ENCODE data around the gene IGSF9.

The IGSF9 gene

GRCh38 chr1:159927211-159927848, 18.1 kb downstream of the IGSF9 start:
- H3K27ac Mint-ChIP-seq: no peak overlapping the region

GRCh38 chr1:159925719-159926078, 19.7 kb downstream of the IGSF9 start:
- peak overlapping the region; percentile 87 for H3K4me3 Mint-ChIP-seq
- H3K9me3 Mint-ChIP-seq: no peaks in the 10 kb centered on the region
- H3K27me3 Mint-ChIP-seq: no peaks in the 10 kb centered on the region
- H3K4me1 Mint-ChIP-seq (ENCODE audit: low read depth): peaks cover 47% of the 10 kb centered on the region
- peaks cover 44% of the 10 kb centered on the region for H3K36me3 Mint-ChIP-seq (ENCODE audit: low read depth)
- DNase-seq: no peak
- peak overlapping the region; percentile 95 for H3K27ac Mint-ChIP-seq

More at GRCh38 chr1:159927211-159927848, 18.1 kb downstream of the IGSF9 start:
- Mint-ChIP-seq H3K9me3 (no peaks in the 10 kb centered on the region), H3K36me3 (ENCODE audit: low read depth) (peaks cover 27% of the 10 kb centered on the region), H3K4me3 (no peak overlapping the region), H3K27me3 (no peaks in the 10 kb centered on the region), H3K4me1 (ENCODE audit: low read depth) (peaks cover 30% of the 10 kb centered on the region)
- DNase-seq: no peak

- H3K4me1 Mint-ChIP-seq (ENCODE audit: low read depth): peaks cover 52% of the 10 kb centered on the region
- no peaks in the 10 kb centered on the region for H3K27me3 Mint-ChIP-seq
- peaks cover 50% of the 10 kb centered on the region for H3K36me3 Mint-ChIP-seq (ENCODE audit: low read depth)
- peak; percentile 94 for DNase-seq
- peak within 1 kb of the TSS; percentile 95 for H3K27ac Mint-ChIP-seq
- H3K9me3 Mint-ChIP-seq: no peaks in the 10 kb centered on the region
- H3K4me3 Mint-ChIP-seq: peak within 1 kb of the TSS; percentile 87
These were observed 20.4 kb downstream of the IGSF9 start, which contains the start of gene TAGLN2 for GRCh38 chr1:159924791-159925718. TSS of gene TAGLN2 (minus strand) at chr1:159925507. CDS start at chr1:159920509, 4,998 bp downstream.

GRCh38 chr1:159924025-159924790, 21.2 kb downstream of the IGSF9 start:
- peaks cover 59% of the 10 kb centered on the region for H3K36me3 Mint-ChIP-seq (ENCODE audit: low read depth)
- H3K27me3 Mint-ChIP-seq: no peaks in the 10 kb centered on the region
- peaks cover 61% of the 10 kb centered on the region for H3K4me1 Mint-ChIP-seq (ENCODE audit: low read depth)
- H3K27ac Mint-ChIP-seq: peak overlapping the region; percentile 95
- H3K4me3 Mint-ChIP-seq: peak overlapping the region; percentile 87
- H3K9me3 Mint-ChIP-seq: no peaks in the 10 kb centered on the region
- DNase-seq: peak; percentile 76

GRCh38 chr1:159923203-159924024, 22.0 kb downstream of the IGSF9 start:
- Mint-ChIP-seq H3K4me3 (peak overlapping the region; percentile 87), H3K27me3 (no peaks in the 10 kb centered on the region), H3K9me3 (no peaks in the 10 kb centered on the region), H3K4me1 (ENCODE audit: low read depth) (peaks cover 67% of the 10 kb centered on the region), H3K27ac (peak overlapping the region; percentile 95), H3K36me3 (ENCODE audit: low read depth) (peaks cover 66% of the 10 kb centered on the region)
- DNase-seq: peak; percentile 74

GRCh38 chr1:159922511-159923202, 22.8 kb downstream of the IGSF9 start:
- H3K36me3 Mint-ChIP-seq (ENCODE audit: low read depth): peaks cover 74% of the 10 kb centered on the region
- H3K4me1 Mint-ChIP-seq (ENCODE audit: low read depth): peaks cover 75% of the 10 kb centered on the region
- no peak for DNase-seq
- H3K9me3 Mint-ChIP-seq: no peaks in the 10 kb centered on the region
- peak overlapping the region; percentile 87 for H3K4me3 Mint-ChIP-seq
- peak overlapping the region; percentile 95 for H3K27ac Mint-ChIP-seq
- H3K27me3 Mint-ChIP-seq: no peaks in the 10 kb centered on the region

- no peak for DNase-seq
- Mint-ChIP-seq H3K4me1 (ENCODE audit: low read depth) (peaks cover 78% of the 10 kb centered on the region), H3K27me3 (no peaks in the 10 kb centered on the region), H3K9me3 (no peaks in the 10 kb centered on the region), H3K4me3 (peak overlapping the region; percentile 87), H3K36me3 (ENCODE audit: low read depth) (peaks cover 81% of the 10 kb centered on the region), H3K27ac (peak overlapping the region; percentile 95)
These were observed 23.5 kb downstream of the IGSF9 start for GRCh38 chr1:159921700-159922504.

- Mint-ChIP-seq H3K4me3 (peak overlapping the region; percentile 87), H3K36me3 (ENCODE audit: low read depth) (peaks cover 87% of the 10 kb centered on the region), H3K27me3 (no peaks in the 10 kb centered on the region), H3K27ac (peak overlapping the region; percentile 95), H3K4me1 (ENCODE audit: low read depth) (peaks cover 75% of the 10 kb centered on the region), H3K9me3 (no peaks in the 10 kb centered on the region)
- no peak for DNase-seq
These were observed 24.2 kb downstream of the IGSF9 start for GRCh38 chr1:159921251-159921650.

GRCh38 chr1:159920651-159921050, 24.8 kb downstream of the IGSF9 start:
- DNase-seq: no peak
- no peaks in the 10 kb centered on the region for H3K9me3 Mint-ChIP-seq
- peak overlapping the region; percentile 95 for H3K27ac Mint-ChIP-seq
- peak overlapping the region; percentile 87 for H3K4me3 Mint-ChIP-seq
- H3K36me3 Mint-ChIP-seq (ENCODE audit: low read depth): peaks cover 93% of the 10 kb centered on the region
- H3K4me1 Mint-ChIP-seq (ENCODE audit: low read depth): peaks cover 70% of the 10 kb centered on the region
- no peaks in the 10 kb centered on the region for H3K27me3 Mint-ChIP-seq

GRCh38 chr1:159920202-159920601, 25.2 kb downstream of the IGSF9 start:
- Mint-ChIP-seq H3K36me3 (ENCODE audit: low read depth) (peaks cover 95% of the 10 kb centered on the region), H3K27me3 (no peaks in the 10 kb centered on the region), H3K4me1 (ENCODE audit: low read depth) (peaks cover 67% of the 10 kb centered on the region), H3K9me3 (no peaks in the 10 kb centered on the region), H3K27ac (peak overlapping the region; percentile 95), H3K4me3 (no peak overlapping the region)
- DNase-seq: no peak

GRCh38 chr1:159919236-159919865, 26.1 kb downstream of the IGSF9 start:
- no peaks in the 10 kb centered on the region for H3K9me3 Mint-ChIP-seq

More at GRCh38 chr1:159919236-159919865, 26.1 kb downstream of the IGSF9 start:
- Mint-ChIP-seq H3K27me3 (no peaks in the 10 kb centered on the region), H3K36me3 (ENCODE audit: low read depth) (peaks cover 98% of the 10 kb centered on the region), H3K4me1 (ENCODE audit: low read depth) (peaks cover 70% of the 10 kb centered on the region), H3K27ac (peak overlapping the region; percentile 74), H3K4me3 (no peak overlapping the region)
- no peak for DNase-seq

All from activated T-cell treated with anti-CD3 and anti-CD28 coated beads, Interleukin-2, amount 50 U/mL, for 24 hours (primary cell).